Osteoblast (primary cell): ENCODE data around the gene TGFBI. TPM values are rescaled to one million over a fixed set of nuclear protein-coding genes. Genes with fewer than 3 reads are reported as not detected.

ENCODE experiments used
- DNase-seq: peaks from one replicate; pipeline ENCODE4 v3.0.0; 2011; ENCODE audit warnings: low spot score, mixed read lengths; ENCODE audit not compliant: insufficient read length; ENCODE audit errors: missing footprints
- H2AFZ ChIP-seq: 2 replicates; pipeline ENCODE4 v1.6.0; 2011; ENCODE audit warnings: mild to moderate bottlenecking, low read length
- H3K27ac ChIP-seq: 2 replicates; pipeline ENCODE4 v1.5.1; 2011; ENCODE audit warnings: mild to moderate bottlenecking, low read depth, low read length, moderate library complexity
- H3K27me3 ChIP-seq: 2 replicates; pipeline ENCODE4 v1.6.0; 2012; ENCODE audit warnings: mild to moderate bottlenecking, control low read depth, inconsistent platforms, low read length, moderate library complexity; ENCODE audit not compliant: insufficient read depth
- H3K36me3 ChIP-seq: 2 replicates; pipeline ENCODE4 v1.5.1; 2011; ENCODE audit warnings: mild to moderate bottlenecking, low read length, control low read depth, moderate library complexity; ENCODE audit not compliant: insufficient read depth
- H3K4me1 ChIP-seq: 2 replicates; pipeline ENCODE4 v1.5.1; 2011; ENCODE audit warnings: mild to moderate bottlenecking, low read length, control low read depth, moderate library complexity; ENCODE audit not compliant: insufficient read depth
- H3K4me2 ChIP-seq: 2 replicates; pipeline ENCODE4 v1.6.0; 2011; ENCODE audit warnings: mild to moderate bottlenecking, low read length; ENCODE audit not compliant: insufficient read depth
- H3K4me3 ChIP-seq: fragments of 200-600 bp; sonication (generic); 3 replicates; pipeline ENCODE4 v1.5.1; 2012; ENCODE audit warnings: mild to moderate bottlenecking, low read length, inconsistent platforms; ENCODE audit not compliant: insufficient read depth
- H3K79me2 ChIP-seq: 2 replicates; pipeline ENCODE4 v1.6.0; 2012; ENCODE audit warnings: mild to moderate bottlenecking, low read length, control low read depth, inconsistent platforms; ENCODE audit not compliant: insufficient read depth
- H3K9me3 ChIP-seq: 2 replicates; pipeline ENCODE4 v1.5.1; 2011; ENCODE audit warnings: low read depth, low read length, control low read depth
- H4K20me1 ChIP-seq: 2 replicates; pipeline ENCODE4 v1.6.0; 2012; ENCODE audit warnings: mild to moderate bottlenecking, low read length, control low read depth; ENCODE audit not compliant: insufficient read depth
- CTCF ChIP-seq: IDR thresholded peaks from 2 replicates; pipeline ENCODE4 v1.5.1; 2011; ENCODE audit warnings: mild to moderate bottlenecking, low read depth, low read length, moderate library complexity; ENCODE audit errors: extremely low read depth
- total RNA-seq: library from RNA; depleted of rRNA; stranded (reverse); fragments of >200 nt; gene quantifications from 2 replicates; pipeline ENCODE4 v1.2.3, GENCODE V29; 2012

The TGFBI gene
- total RNA-seq, 1 donor = 1,700 TPM

- Histone ChIP-seq H3K4me3 (no peak overlapping the region), H3K27ac (peak overlapping the region; percentile 98), H3K9me3 (no peaks in the 10 kb centered on the region), H2AFZ (no peak overlapping the region), H3K36me3 (no peaks in the 10 kb centered on the region), H3K79me2 (no peaks in the 10 kb centered on the region), H4K20me1 (no peaks in the 10 kb centered on the region), H3K27me3 (no peaks in the 10 kb centered on the region), H3K4me1 (peaks cover 51% of the 10 kb centered on the region), H3K4me2 (peak overlapping the region; percentile 43)
- peak; percentile 88 for DNase-seq
- no peak for TF ChIP-seq CTCF
These were observed 22.0 kb upstream of the TGFBI start for GRCh38 chr5:136006761-136007251.

DNA sequence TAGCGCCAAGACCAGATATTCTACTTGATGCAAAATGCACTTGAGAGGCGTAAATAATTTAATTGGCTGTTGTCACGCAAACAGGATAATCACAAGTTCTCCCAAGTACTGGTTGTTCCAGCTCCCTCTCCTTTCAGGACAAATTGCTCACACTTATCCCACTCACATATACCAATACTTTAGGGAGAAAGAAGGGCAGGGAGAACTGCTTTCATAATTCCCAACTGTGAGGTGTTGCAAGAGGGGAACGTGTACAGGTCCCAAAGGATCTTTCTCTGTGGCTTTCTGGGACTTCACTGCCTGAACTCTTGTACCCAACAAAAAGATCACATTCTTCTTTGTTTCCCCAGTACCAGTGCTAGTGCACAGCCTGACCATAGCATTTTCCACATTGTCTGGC lies 21.5 kb upstream of the TGFBI start:
- Histone ChIP-seq H3K9me3 (no peaks in the 10 kb centered on the region), H3K4me2 (no peak overlapping the region), H3K4me1 (peaks cover 55% of the 10 kb centered on the region), H4K20me1 (no peaks in the 10 kb centered on the region), H3K27me3 (no peaks in the 10 kb centered on the region), H2AFZ (peak overlapping the region; percentile 21), H3K79me2 (no peaks in the 10 kb centered on the region), H3K4me3 (no peak overlapping the region), H3K36me3 (no peaks in the 10 kb centered on the region), H3K27ac (peak overlapping the region; percentile 98)
- DNase-seq = no peak
- TF ChIP-seq CTCF = no peak

- Histone ChIP-seq H2AFZ (no peak overlapping the region), H3K27me3 (no peaks in the 10 kb centered on the region), H4K20me1 (no peaks in the 10 kb centered on the region), H3K4me1 (peaks cover 67% of the 10 kb centered on the region), H3K79me2 (no peaks in the 10 kb centered on the region), H3K4me2 (peak overlapping the region; percentile 25), H3K27ac (peak overlapping the region; percentile 78), H3K4me3 (no peak overlapping the region), H3K9me3 (no peaks in the 10 kb centered on the region), H3K36me3 (no peaks in the 10 kb centered on the region)
- TF ChIP-seq CTCF = no peak
- DNase-seq = no peak
These were observed 17.3 kb upstream of the TGFBI start for GRCh38 chr5:136011414-136012001.

DNA sequence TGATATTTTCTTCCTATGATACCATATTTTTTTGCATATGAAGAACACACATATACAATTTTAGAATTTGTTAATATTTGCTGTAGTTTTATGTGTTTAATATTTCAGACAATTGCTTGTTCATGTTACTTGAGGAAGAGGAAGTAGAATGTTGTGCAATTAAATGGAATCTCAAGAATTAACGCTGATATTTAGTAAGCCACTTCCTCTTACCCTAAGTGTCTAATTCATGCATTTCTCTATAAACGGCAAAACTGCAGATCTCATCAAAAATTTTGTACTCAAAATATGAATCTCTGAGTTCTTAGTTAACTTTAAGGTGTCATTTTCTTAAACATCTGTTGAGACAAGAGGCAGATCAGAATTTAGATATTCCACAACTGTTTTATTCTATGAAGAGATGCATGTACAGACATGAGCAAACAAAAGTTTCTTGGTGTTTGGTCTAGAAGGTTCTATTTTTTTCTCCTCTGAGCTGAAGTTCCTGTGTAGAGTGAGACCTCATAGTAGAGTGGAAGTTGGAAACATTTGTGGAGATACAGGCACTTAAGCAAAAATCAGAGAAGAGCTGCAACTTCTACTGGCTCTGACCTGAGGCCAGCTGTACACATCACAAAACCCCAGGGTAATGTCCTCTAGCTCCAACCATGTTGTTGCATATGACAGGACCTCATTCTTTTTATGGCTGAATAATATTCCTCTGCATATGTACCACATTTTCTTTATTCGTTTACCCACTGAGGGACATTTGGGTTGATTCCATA lies 16.6 kb upstream of the TGFBI start:
- Histone ChIP-seq H3K79me2 (no peaks in the 10 kb centered on the region), H2AFZ (no peak overlapping the region), H3K4me3 (no peak overlapping the region), H3K4me1 (peaks cover 66% of the 10 kb centered on the region), H4K20me1 (no peaks in the 10 kb centered on the region), H3K4me2 (peak overlapping the region; percentile 25), H3K27ac (peak overlapping the region; percentile 78), H3K27me3 (no peaks in the 10 kb centered on the region), H3K9me3 (no peaks in the 10 kb centered on the region), H3K36me3 (no peaks in the 10 kb centered on the region)
- no peak for TF ChIP-seq CTCF
- DNase-seq = no peak
